Upper lobe of left lung (tissue), 4 donors: ENCODE measurements around the gene RIMBP2.

Experiments used
- CTCF ChIP-seq, 6 experiments: fragments of 450-650 bp in 4 of 6; fragments of 200-600 bp in 2 of 6; sonication (generic) in 2 of 6; IDR thresholded peaks; one replicate each; pipeline ENCODE4 v1.5.1; 2016 to 2019; ENCODE audit warnings: antibody characterized with exemption in 6 of 6
- POLR2AphosphoS5 ChIP-seq, 2 donors: sonication (generic); formaldehyde crosslinking; IDR thresholded peaks; one replicate each; pipeline ENCODE4 v1.5.1; 2017; ENCODE audit warnings: antibody characterized with exemption in 2 of 2

- TF ChIP-seq CTCF (IDR thresholded peaks at IDR 0.05), result no peak
- no peak for TF ChIP-seq POLR2AphosphoS5 (IDR thresholded peaks at IDR 0.05)
Observed at GRCh38 chr12:130596241-130596640, 119.9 kb downstream of the RIMBP2 start.
